ENCODE data around the gene BBC3. TPM values are rescaled to one million over a fixed set of nuclear protein-coding genes. Genes with fewer than 3 reads are reported as not detected.

Gene BBC3
- polyA plus RNA-seq, 1 donor from 2014 or later, result 15.6 TPM

GRCh38 chr19:47255879-47256692 lies 25.1 kb upstream of the BBC3 start, which contains the start of gene CCDC9:
TSS of gene CCDC9 (plus strand) at chr19:47256525. CDS start at chr19:47258401, 1,876 bp downstream.
- Histone ChIP-seq H3K9ac (ENCODE audit: low read length) (peak within 1 kb of the TSS; percentile 81), H3K36me3 (ENCODE audit: insufficient read depth, low read length) (no peaks in the 10 kb centered on the region), H3K27ac (ENCODE audit: low read length) (peak within 1 kb of the TSS; percentile 95), H3K27me3 (ENCODE audit: insufficient read depth, low read depth, low read length) (no peaks in the 10 kb centered on the region), H3F3A (ENCODE audit: insufficient read depth, low read length, poor library complexity, severe bottlenecking) (no peaks in the 10 kb centered on the region), H3K4me2 (ENCODE audit: low read length) (peak within 1 kb of the TSS; percentile 62), H2AFZ (ENCODE audit: low read depth, low read length) (peak within 1 kb of the TSS; percentile 87), H3K79me2 (replicated peaks; ENCODE audit: insufficient read depth, low read length) (no peaks in the 10 kb centered on the region), H3K9me2 (ENCODE audit: insufficient read depth, low read length) (no peaks in the 10 kb centered on the region), H3K9me3 (ENCODE audit: low read length) (no peaks in the 10 kb centered on the region), H4K20me1 (ENCODE audit: insufficient read depth) (no peaks in the 10 kb centered on the region), H3K4me3 (ENCODE audit: low read length) (peak within 1 kb of the TSS; percentile 70)
- TF ChIP-seq REST (IDR thresholded peaks at IDR 0.05; ENCODE audit: borderline replicate concordance) (no peak), MXI1 (conservative IDR thresholded peaks at IDR 0.05; ENCODE audit: poor library complexity, severe bottlenecking) (peak; percentile 56), TAF1 (IDR thresholded peaks at IDR 0.05; ENCODE audit: low read depth) (peak; percentile 49), EP300 (conservative IDR thresholded peaks at IDR 0.05; ENCODE audit: poor library complexity, severe bottlenecking) (peak; percentile 69), POLR2AphosphoS5 (IDR thresholded peaks at IDR 0.05) (peak; percentile 85), EZH2 (IDR thresholded peaks at IDR 0.05; ENCODE audit: borderline replicate concordance, insufficient read depth, low read length, poor library complexity, severe bottlenecking) (no peak), RAD21 (conservative IDR thresholded peaks at IDR 0.05) (no peak), SMC3 (conservative IDR thresholded peaks at IDR 0.05; ENCODE audit: poor library complexity) (no peak)
- TF ChIP-seq, protein P1, sequence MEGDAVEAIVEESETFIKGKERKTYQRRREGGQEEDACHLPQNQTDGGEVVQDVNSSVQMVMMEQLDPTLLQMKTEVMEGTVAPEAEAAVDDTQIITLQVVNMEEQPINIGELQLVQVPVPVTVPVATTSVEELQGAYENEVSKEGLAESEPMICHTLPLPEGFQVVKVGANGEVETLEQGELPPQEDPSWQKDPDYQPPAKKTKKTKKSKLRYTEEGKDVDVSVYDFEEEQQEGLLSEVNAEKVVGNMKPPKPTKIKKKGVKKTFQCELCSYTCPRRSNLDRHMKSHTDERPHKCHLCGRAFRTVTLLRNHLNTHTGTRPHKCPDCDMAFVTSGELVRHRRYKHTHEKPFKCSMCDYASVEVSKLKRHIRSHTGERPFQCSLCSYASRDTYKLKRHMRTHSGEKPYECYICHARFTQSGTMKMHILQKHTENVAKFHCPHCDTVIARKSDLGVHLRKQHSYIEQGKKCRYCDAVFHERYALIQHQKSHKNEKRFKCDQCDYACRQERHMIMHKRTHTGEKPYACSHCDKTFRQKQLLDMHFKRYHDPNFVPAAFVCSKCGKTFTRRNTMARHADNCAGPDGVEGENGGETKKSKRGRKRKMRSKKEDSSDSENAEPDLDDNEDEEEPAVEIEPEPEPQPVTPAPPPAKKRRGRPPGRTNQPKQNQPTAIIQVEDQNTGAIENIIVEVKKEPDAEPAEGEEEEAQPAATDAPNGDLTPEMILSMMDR (IDR thresholded peaks at IDR 0.05; ENCODE audit: poor library complexity, severe bottlenecking), result no peak

DNA sequence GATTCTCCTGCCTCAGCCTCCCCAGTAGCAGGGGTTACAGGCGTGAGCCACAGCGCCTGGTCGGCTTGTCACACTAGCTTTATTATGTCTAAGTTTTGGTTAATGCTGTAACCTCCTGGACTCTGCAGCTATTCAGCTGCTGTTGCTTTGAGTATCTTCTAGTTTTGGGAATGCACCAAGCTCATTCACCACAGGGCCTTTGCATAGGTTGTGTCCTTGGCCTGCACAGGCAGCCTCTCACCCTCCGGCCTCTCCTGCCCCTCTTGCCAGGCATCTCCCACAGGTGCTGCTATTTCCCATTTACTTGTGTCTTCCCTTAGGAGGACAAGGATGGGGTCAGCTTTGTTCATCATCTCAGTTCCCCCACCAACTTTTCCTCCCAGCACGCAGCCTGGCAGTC lies 23.0 kb upstream of the BBC3 start:
- no peak overlapping the region for H3K27ac ChIP-seq (ENCODE audit: low read length)
- no peak overlapping the region for H2AFZ ChIP-seq (ENCODE audit: low read depth, low read length)
- H3K9ac ChIP-seq (ENCODE audit: low read length), result no peak overlapping the region
- no peak overlapping the region for H3K4me3 ChIP-seq (ENCODE audit: low read length)
- H4K20me1 ChIP-seq (ENCODE audit: insufficient read depth), result no peaks in the 10 kb centered on the region
- no peaks in the 10 kb centered on the region for H3K9me2 ChIP-seq (ENCODE audit: insufficient read depth, low read length)
- no peaks in the 10 kb centered on the region for H3K79me2 ChIP-seq (replicated peaks; ENCODE audit: insufficient read depth, low read length)
- no peak overlapping the region for H3K4me2 ChIP-seq (ENCODE audit: low read length)
- H3K9me3 ChIP-seq (ENCODE audit: low read length), result no peaks in the 10 kb centered on the region
- no peaks in the 10 kb centered on the region for H3F3A ChIP-seq (ENCODE audit: insufficient read depth, low read length, poor library complexity, severe bottlenecking)
- H3K27me3 ChIP-seq (ENCODE audit: insufficient read depth, low read depth, low read length), result no peaks in the 10 kb centered on the region
- no peak for TF ChIP-seq POLR2AphosphoS5 (IDR thresholded peaks at IDR 0.05)
- no peak for TF ChIP-seq TAF1 (IDR thresholded peaks at IDR 0.05; ENCODE audit: low read depth)
- TF ChIP-seq REST (IDR thresholded peaks at IDR 0.05; ENCODE audit: borderline replicate concordance), result no peak
- no peak for TF ChIP-seq RAD21 (conservative IDR thresholded peaks at IDR 0.05)
- no peak for TF ChIP-seq EP300 (conservative IDR thresholded peaks at IDR 0.05; ENCODE audit: poor library complexity, severe bottlenecking)
- TF ChIP-seq MXI1 (conservative IDR thresholded peaks at IDR 0.05; ENCODE audit: poor library complexity, severe bottlenecking), result no peak
- TF ChIP-seq, protein P1 (IDR thresholded peaks at IDR 0.05; ENCODE audit: poor library complexity, severe bottlenecking), result no peak
- no peak for TF ChIP-seq EZH2 (IDR thresholded peaks at IDR 0.05; ENCODE audit: borderline replicate concordance, insufficient read depth, low read length, poor library complexity, severe bottlenecking)
- no peak for TF ChIP-seq SMC3 (conservative IDR thresholded peaks at IDR 0.05; ENCODE audit: poor library complexity)
- no peaks in the 10 kb centered on the region for H3K36me3 ChIP-seq (ENCODE audit: insufficient read depth, low read length)

Data from neural cell (in vitro differentiated cells).